ENCODE results near the gene SPG7.

- TF ChIP-seq CTCF (IDR thresholded peaks at IDR 0.05) (no peak), POLR2A (IDR thresholded peaks at IDR 0.05) (no peak)
Measured at GRCh38 chr16:89482150-89482816, 25.9 kb upstream of the SPG7 start.
